KOPT-K1 (cell line): ENCODE measurements around the gene MALT1.
"Not testable (repeated sequence)": the region's sequence is repeated elsewhere in the genome, so short reads cannot be mapped to it uniquely, and the experiment has no call there.

Experiments
- H3K27ac ChIP-seq: fragments of 200-600 bp; sonication (generic); 2 replicates; pipeline ENCODE4 v1.5.1; 2016; ENCODE audit warnings: antibody characterized with exemption, mild to moderate bottlenecking, low read depth, low read length; ENCODE audit not compliant: poor library complexity, severe bottlenecking
- H3K36me3 ChIP-seq: fragments of 200-600 bp; sonication (generic); 2 replicates; pipeline ENCODE4 v1.5.1; 2017; ENCODE audit warnings: antibody characterized with exemption, mild to moderate bottlenecking, low read length, moderate library complexity; ENCODE audit not compliant: insufficient read depth
- H3K9me3 ChIP-seq: fragments of 200-600 bp; sonication (generic); 2 replicates; pipeline ENCODE4 v1.5.1; 2017; ENCODE audit warnings: antibody characterized with exemption, low read length, mild to moderate bottlenecking; ENCODE audit not compliant: insufficient read depth, poor library complexity, severe bottlenecking

The MALT1 gene

GRCh38 chr18:58727776-58728500 is 56.7 kb downstream of the MALT1 start:
- Histone ChIP-seq H3K9me3 (no peaks in the 10 kb centered on the region), H3K27ac (no peak overlapping the region), H3K36me3 (no peaks in the 10 kb centered on the region; the same call in 1 of the 2 replicates)

DNA sequence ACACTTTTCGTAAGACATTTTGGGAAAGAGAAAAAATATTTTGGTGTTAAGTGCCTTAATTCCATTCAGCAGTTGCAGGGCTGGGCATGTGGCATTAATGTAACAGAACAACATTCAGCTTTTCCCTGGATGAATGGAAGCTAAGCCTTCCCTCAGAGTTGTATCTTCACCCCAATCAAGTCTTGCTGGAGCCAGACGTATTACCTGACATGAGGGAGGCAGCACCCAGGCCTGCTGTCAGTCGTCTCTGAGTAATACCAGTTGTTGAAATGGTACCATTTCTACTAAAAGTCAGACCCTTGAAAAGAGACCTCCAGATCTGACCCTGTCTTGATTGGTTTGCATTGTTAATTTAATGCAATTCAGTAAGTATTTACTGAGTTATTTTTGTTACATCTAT is 57.5 kb downstream of the MALT1 start:
- Histone ChIP-seq H3K36me3 (no peaks in the 10 kb centered on the region; the same call in 1 of the 2 replicates), H3K27ac (no peak overlapping the region), H3K9me3 (no peaks in the 10 kb centered on the region)

GRCh38 chr18:58730618-58731017 is 59.4 kb downstream of the MALT1 start:
- Histone ChIP-seq H3K9me3 (no peaks in the 10 kb centered on the region), H3K36me3 (peaks cover 8% of the 10 kb centered on the region), H3K27ac (no peak overlapping the region)

- Histone ChIP-seq H3K36me3 (peaks cover 23% of the 10 kb centered on the region), H3K9me3 (no peaks in the 10 kb centered on the region), H3K27ac (no peak overlapping the region)
Measured at GRCh38 chr18:58732471-58732870, 61.2 kb downstream of the MALT1 start.

DNA sequence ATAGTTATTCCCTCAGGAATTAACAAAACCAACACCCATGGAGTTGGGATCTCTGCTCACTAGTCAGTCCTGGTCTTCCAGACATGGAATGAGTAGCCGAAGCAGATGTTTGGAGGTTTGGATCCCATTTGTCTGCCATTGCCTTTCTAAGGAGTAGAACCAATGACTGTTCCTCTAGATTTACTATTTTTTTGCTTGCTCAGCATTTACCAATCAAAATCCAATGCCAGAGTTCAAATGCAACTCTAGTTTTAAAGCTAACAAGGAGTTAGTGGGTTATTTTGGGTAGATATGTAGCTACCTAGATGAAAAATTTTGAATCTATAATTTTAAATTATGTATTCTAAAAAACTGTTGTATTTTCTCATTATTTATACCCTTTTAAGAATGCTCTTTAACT is 62.6 kb downstream of the MALT1 start:
- H3K27ac ChIP-seq, result no peak overlapping the region
- peaks cover 27% of the 10 kb centered on the region for H3K36me3 ChIP-seq
- no peaks in the 10 kb centered on the region for H3K9me3 ChIP-seq

DNA sequence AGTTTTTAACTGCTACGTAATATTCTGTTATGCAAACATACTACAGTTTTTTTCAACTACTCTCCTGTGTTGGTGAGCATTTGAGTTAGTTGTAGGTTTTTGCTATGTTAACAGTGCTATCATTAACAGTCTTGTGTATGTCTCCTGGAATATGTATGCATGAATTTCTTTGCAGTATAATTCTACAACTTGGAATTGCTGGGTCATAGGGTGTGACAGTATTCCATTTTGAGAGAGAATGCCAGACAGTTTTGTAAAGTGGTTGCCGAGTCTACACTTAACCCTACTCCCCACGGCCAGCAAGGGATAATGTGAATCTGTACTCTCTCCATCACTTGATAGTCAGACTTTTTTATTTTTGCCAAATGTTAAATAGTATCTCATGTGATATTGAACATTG is 67.1 kb downstream of the MALT1 start:
- no peak overlapping the region for H3K27ac ChIP-seq
- no peaks in the 10 kb centered on the region for H3K9me3 ChIP-seq
- peaks cover 45% of the 10 kb centered on the region for H3K36me3 ChIP-seq

DNA sequence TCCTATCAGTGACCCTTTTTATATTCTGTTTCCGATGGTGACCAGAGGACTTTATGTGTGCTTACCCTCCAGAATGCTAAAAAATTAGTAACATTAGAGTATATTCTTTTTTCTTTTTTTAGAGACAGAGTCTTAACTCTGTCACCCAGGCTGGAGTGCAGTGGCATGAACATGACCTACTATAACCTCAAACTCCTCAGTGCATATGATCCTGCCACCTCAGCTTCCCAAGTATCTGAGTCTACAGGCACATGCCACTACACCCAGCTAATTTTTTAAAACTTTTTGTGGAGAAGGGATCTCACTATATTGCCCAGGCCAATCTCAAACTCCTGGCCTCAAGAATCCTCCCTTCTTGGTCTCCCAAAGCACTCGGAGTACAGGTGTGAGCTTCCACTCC is 74.6 kb downstream of the MALT1 start:
- Histone ChIP-seq H3K9me3 (peaks cover 20% of the 10 kb centered on the region), H3K27ac (no peak overlapping the region), H3K36me3 (peaks cover 70% of the 10 kb centered on the region)

- H3K9me3 ChIP-seq, result peaks cover 20% of the 10 kb centered on the region
- H3K27ac ChIP-seq, result no peak overlapping the region
- peaks cover 58% of the 10 kb centered on the region for H3K36me3 ChIP-seq
Measured at GRCh38 chr18:58748899-58749595, 77.8 kb downstream of the MALT1 start.

DNA sequence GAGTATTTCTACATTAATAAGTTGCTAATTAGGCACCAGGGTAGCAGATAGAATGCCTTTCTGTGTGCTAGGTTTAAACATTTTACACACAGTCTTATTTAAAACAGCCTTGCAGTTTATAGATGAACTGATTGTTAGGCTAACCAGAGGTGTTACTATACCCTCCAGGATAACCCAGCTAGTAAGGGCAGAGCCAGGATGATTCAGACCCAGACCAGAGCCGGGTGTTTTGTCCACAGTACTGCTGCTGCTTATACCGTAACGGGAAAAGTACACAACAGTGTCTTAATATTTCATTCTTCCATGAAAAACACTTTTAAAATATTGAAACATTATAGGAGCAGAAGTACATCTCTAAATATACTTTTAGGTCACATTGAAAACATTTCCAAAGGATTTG is 82.7 kb downstream of the MALT1 start:
- Histone ChIP-seq H3K9me3 (peaks cover 7% of the 10 kb centered on the region), H3K36me3 (peaks cover 16% of the 10 kb centered on the region), H3K27ac (no peak overlapping the region)

GRCh38 chr18:58754544-58755068 is 83.3 kb downstream of the MALT1 start:
- no peak overlapping the region for H3K27ac ChIP-seq
- peaks cover 9% of the 10 kb centered on the region for H3K36me3 ChIP-seq
- H3K9me3 ChIP-seq, result peaks cover under 1% of the 10 kb centered on the region

GRCh38 chr18:58755304-58756010 is 84.2 kb downstream of the MALT1 start:
- H3K27ac ChIP-seq, result no peak overlapping the region
- H3K36me3 ChIP-seq, result 0 out of 2 replicates have a peak, but pooled peaks cover under 1% of the 10 kb centered on the region

GRCh38 chr18:58756148-58756547 is 84.9 kb downstream of the MALT1 start:
- Histone ChIP-seq H3K9me3 (no peaks in the 10 kb centered on the region), H3K27ac (no peak overlapping the region), H3K36me3 (no peaks in the 10 kb centered on the region)

More at GRCh38 chr18:58755304-58756010, 84.2 kb downstream of the MALT1 start:
- H3K9me3 ChIP-seq, result no peaks in the 10 kb centered on the region

- no peaks in the 10 kb centered on the region for H3K9me3 ChIP-seq
- H3K36me3 ChIP-seq, result no peaks in the 10 kb centered on the region
- H3K27ac ChIP-seq, result no peak overlapping the region
Measured at GRCh38 chr18:58756596-58757240, 85.5 kb downstream of the MALT1 start.

GRCh38 chr18:58757351-58757750 is 86.1 kb downstream of the MALT1 start:
- H3K9me3 ChIP-seq, H3K36me3 ChIP-seq, H3K27ac ChIP-seq: not testable (repeated sequence)

DNA sequence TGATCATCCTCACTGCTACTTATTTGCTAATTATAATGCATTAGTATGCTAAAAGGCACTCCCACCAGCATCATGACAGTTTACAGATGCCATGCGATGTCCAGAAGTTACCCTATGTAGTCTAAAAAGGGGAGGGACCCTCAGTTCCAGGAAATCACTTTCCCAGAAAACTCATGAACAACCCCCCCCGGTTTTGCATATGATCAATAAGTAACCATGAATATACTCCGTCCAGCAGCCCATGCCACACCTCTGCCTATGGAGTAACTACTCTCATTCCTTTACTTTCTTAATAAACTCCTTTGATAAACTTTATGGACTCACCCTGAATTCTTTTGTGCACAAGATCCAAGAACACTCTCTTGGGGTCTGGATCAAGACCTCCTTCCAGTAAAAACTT is 86.8 kb downstream of the MALT1 start:
- Histone ChIP-seq H3K27ac (no peak overlapping the region), H3K36me3 (no peaks in the 10 kb centered on the region), H3K9me3 (no peaks in the 10 kb centered on the region)
